Ureter (tissue), 1 donor: ENCODE measurements around the gene PDZD8. TPM values are rescaled to one million over a fixed set of nuclear protein-coding genes. Genes with fewer than 3 reads are reported as not detected.

ENCODE experiments used
- total RNA-seq: library from RNA; stranded (reverse); gene quantifications from one replicate; pipeline ENCODE4 v1.2.4, GENCODE V29; 2023
- donor health status: DM: yes; HTN: yes; CAD: no.

Gene PDZD8
- total RNA-seq, 1 donor from 2014 or later = 40.8 TPM

Other genes starting within 250 kb of the PDZD8 start
- gene VAX1, start 237.2 kb downstream of the PDZD8 start, total RNA-seq = not detected
- not detected for gene KCNK18, start 178.0 kb downstream of the PDZD8 start, total RNA-seq
- 2.1 TPM for gene SLC18A2, start 134.3 kb downstream of the PDZD8 start, total RNA-seq
- 46.1 TPM for gene EMX2, start 167.3 kb upstream of the PDZD8 start, total RNA-seq